Measurements from ENCODE around the gene LSM5. TPM values are rescaled to one million over a fixed set of nuclear protein-coding genes. Genes with fewer than 3 reads are reported as not detected.

LSM5 gene
- total RNA-seq, 6 experiments from 2014 or later: 46.7 to 64.4 (median 61.4) TPM

DNA sequence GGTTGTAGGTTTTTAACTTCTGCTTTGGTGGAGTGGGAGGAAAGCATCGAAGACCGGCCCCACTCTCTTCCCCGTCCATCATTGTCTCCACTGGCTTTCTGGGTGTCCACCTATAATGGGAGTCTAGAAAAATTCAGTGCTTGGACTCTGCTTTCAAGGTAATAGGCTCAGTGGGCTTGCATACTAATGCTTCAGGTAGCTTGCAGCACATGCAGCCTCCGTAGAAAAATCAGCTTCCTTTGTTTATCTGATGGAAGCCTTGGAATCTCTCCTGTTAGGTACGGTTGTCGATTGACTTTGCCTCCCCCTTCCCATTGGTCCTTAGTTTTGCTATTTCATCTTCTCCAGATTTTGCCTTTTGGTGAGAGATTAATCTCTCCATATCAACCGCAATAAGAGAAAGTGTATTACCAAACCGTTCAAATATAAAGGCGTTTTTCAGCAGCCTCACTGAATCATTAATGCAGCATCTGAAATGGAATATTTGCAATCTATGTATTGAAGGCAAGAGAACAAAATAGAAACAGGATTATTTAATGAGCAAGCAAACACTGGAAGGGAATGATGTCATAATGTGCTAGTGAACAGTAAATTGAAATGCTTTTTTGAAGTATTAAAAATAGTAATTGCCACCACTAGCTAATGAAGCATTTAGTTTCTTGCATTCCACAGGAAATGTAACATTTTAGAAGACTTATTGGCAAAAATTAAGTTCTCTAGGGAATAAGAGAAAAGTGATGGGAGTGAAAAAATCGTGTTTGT, 6.1 kb upstream of the LSM5 start:
- Mint-ChIP-seq H3K4me3 (peak overlapping the region; percentile 92), H3K27ac (peak overlapping the region; percentile 91), H3K9me3 (peaks cover 7% of the 10 kb centered on the region; the same call in 1 of the 2 replicates), H3K36me3 (ENCODE audit: low read depth) (peaks cover 22% of the 10 kb centered on the region), H3K27me3 (ENCODE audit: insufficient read depth) (no peaks in the 10 kb centered on the region), H3K4me1 (ENCODE audit: low read depth) (peaks cover 36% of the 10 kb centered on the region)
- TF ChIP-seq, protein P1, sequence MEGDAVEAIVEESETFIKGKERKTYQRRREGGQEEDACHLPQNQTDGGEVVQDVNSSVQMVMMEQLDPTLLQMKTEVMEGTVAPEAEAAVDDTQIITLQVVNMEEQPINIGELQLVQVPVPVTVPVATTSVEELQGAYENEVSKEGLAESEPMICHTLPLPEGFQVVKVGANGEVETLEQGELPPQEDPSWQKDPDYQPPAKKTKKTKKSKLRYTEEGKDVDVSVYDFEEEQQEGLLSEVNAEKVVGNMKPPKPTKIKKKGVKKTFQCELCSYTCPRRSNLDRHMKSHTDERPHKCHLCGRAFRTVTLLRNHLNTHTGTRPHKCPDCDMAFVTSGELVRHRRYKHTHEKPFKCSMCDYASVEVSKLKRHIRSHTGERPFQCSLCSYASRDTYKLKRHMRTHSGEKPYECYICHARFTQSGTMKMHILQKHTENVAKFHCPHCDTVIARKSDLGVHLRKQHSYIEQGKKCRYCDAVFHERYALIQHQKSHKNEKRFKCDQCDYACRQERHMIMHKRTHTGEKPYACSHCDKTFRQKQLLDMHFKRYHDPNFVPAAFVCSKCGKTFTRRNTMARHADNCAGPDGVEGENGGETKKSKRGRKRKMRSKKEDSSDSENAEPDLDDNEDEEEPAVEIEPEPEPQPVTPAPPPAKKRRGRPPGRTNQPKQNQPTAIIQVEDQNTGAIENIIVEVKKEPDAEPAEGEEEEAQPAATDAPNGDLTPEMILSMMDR (IDR thresholded peaks at IDR 0.05): no peak
- no peak for DNase-seq

DNA sequence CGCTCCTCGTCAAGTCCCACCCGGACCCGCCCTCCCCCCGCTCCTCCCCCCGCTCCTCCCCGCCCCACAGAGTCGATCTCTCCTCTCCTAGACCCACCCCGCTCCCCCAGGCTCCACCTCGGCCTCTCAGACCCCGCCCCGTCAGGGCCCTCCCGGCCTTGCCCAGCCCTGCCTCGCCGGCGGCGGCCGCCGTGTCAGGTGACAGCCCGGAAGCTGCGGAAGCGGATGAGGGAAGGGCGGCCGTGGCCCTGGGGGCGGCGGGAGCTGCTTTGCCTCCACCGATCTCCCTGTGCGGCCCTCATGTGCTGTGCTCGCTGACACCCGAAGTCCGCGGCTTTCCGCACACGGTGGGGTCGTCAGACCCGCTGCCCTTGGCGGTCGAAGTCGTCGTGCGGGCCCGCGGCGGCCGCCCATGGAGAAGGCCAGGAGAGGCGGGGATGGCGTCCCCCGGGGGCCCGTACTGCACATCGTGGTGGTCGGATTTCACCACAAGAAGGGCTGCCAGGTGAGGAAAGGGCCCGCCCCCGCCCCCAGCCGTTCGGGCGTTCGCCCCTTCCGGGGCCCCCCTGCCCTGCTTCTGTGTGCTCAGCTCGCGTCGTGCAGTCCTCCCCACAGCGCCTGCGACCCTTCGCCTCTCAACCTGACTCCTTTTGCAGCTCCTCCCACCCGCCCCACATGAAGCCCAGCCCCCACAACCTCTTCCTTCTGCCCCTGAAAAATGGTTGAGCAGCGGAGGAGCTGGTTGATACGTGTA, 5.3 kb upstream of the LSM5 start, which contains the start of gene AVL9:
AVL9 (plus strand) TSS at position 192 of the 754 bp plus-strand sequence; CDS start at position 413, 221 bp downstream.
- Mint-ChIP-seq H3K36me3 (ENCODE audit: low read depth) (peaks cover 21% of the 10 kb centered on the region), H3K4me1 (ENCODE audit: low read depth) (peaks cover 35% of the 10 kb centered on the region), H3K27me3 (ENCODE audit: insufficient read depth) (no peaks in the 10 kb centered on the region), H3K9me3 (peaks cover 7% of the 10 kb centered on the region; the same call in 1 of the 2 replicates), H3K4me3 (peak within 1 kb of the TSS; percentile 92), H3K27ac (peak within 1 kb of the TSS; percentile 91)
- TF ChIP-seq, protein P1 (IDR thresholded peaks at IDR 0.05): no peak
- DNase-seq: peak; percentile 95

DNA sequence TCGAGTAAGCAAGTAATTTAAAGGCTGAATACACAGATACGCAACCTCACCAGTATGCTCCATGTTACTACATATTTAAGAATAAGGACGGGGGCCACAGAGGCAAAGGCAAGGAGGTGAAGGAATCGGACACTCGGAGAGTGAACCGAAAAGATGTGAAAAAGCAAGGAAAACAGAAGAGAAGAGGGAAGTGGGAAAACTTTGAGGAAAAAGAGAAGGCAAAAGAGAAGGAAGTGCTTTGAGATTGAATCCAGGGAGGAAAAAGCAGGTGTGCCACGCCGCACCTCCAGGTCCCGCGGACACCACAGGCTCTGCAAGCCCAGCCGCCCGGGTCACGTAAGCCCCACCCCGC, 4.7 kb upstream of the LSM5 start:
- H3K4me1 Mint-ChIP-seq (ENCODE audit: low read depth): peaks cover 30% of the 10 kb centered on the region
- peaks cover 3% of the 10 kb centered on the region; the same call in 1 of the 2 replicates for H3K9me3 Mint-ChIP-seq
- peak overlapping the region; percentile 88 for H3K27ac Mint-ChIP-seq
- H3K36me3 Mint-ChIP-seq (ENCODE audit: low read depth): peaks cover 15% of the 10 kb centered on the region
- H3K27me3 Mint-ChIP-seq (ENCODE audit: insufficient read depth): no peaks in the 10 kb centered on the region
- DNase-seq: no peak
- H3K4me3 Mint-ChIP-seq: peak overlapping the region; percentile 92
- TF ChIP-seq, protein P1 (IDR thresholded peaks at IDR 0.05): no peak

DNA sequence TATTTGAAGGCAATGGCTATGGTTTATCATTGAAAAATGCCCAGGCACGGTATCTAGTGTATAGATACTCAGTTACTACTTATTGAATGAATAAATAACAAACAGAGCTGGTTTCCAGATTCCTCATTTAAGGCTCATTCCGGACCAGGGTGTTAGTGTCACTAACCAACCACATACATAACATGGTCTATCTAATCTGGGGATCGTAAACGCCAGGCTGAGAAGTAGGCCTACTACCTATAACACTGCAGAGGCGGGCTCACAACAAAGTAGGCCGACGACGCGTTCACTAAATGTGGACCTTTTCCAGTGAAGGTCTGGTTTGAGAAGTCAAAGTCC, 423 bp downstream of the LSM5 start:
- Mint-ChIP-seq H3K27me3 (ENCODE audit: insufficient read depth) (no peaks in the 10 kb centered on the region), H3K4me3 (peak overlapping the region; percentile 90), H3K4me1 (ENCODE audit: low read depth) (peaks cover 21% of the 10 kb centered on the region), H3K9me3 (no peaks in the 10 kb centered on the region), H3K27ac (peak overlapping the region; percentile 92), H3K36me3 (ENCODE audit: low read depth) (peaks cover 7% of the 10 kb centered on the region; the same call in 1 of the 2 replicates)
- DNase-seq: no peak
- TF ChIP-seq, protein P1 (IDR thresholded peaks at IDR 0.05): no peak

DNA sequence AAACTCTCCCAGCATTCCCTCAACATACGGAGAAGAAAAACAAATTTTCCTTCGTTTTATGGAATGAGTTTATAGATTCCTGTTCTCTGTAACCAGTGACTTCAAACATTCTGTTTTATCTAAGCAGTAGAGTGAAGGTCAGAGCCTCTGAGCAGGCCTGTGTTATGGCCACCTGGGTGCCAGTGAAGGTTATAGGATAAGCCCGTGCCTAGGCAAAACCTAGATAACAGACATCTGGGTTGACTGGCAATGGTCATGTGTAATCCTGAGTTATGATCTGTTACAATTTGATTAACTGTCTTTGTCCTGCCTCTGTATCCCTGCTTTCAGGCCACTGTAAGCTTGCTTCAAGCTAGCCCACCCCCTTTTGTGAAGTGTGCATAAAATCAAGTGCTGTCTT, 8.3 kb downstream of the LSM5 start:
- no peak overlapping the region for H3K27ac Mint-ChIP-seq
- TF ChIP-seq, protein P1 (IDR thresholded peaks at IDR 0.05): no peak

More for the DNA sequence above, 8.3 kb downstream of the LSM5 start:
- Mint-ChIP-seq H3K4me3 (no peak overlapping the region), H3K9me3 (no peaks in the 10 kb centered on the region), H3K4me1 (ENCODE audit: low read depth) (peaks cover 16% of the 10 kb centered on the region), H3K36me3 (ENCODE audit: low read depth) (no peaks in the 10 kb centered on the region), H3K27me3 (ENCODE audit: insufficient read depth) (peaks cover 2% of the 10 kb centered on the region; the same call in 1 of the 2 replicates)
- no peak for DNase-seq

All from HFFc6 (cell line).